Embryonic facial prominence (tissue), 1 donor: ENCODE data around the gene NEXN.
"Not testable (repeated sequence)": the region's sequence is repeated elsewhere in the genome, so short reads cannot be mapped to it uniquely, and the experiment has no call there.

Source experiments
- DNase-seq: peaks from one replicate; pipeline ENCODE4 v3.0.0-alpha.2; 2016; ENCODE audit errors: extremely low spot score

NEXN gene

DNA sequence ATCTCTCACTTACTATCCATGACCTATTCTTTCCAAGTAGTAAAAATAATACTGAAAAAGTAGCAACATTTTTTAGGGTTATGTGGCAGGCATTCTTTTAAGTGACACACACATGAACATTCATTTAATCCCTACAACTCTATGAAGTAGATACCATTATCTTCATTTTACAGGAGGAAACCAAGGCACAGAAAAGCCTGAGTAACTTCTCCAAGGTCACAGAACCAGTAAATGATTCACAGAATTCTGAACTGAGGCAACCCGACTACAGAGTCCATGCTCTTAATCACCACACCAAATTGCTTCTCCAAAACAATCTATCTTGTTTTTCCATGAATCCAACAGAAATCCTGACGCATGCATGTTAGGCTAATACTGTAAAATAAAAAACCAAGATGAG, 73.0 kb downstream of the NEXN start:
- DNase-seq = no peak

DNA sequence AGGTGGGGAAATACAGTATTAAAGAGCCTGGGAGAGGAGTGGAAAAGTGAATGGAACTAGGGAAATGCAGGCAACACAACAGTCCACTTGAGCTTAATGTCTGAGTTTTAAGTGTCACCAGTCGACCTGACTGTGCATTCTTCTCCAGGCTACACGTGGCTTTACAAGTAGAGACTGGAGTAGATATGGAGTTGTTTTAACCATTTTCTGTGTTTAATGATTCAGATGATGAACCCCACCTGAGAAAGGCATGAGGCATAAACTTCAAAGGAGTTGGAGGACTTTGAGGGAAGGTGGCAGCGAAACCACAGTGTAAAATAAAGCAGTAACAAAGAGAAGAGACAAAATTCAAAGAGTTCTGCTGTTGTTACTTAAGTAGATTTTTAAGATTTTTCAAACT, 77.9 kb downstream of the NEXN start:
- no peak for DNase-seq

GRCh38 chr1:77970192-77970591, 81.8 kb downstream of the NEXN start:
- DNase-seq = no peak

GRCh38 chr1:77972080-77972479, 83.7 kb downstream of the NEXN start:
- no peak for DNase-seq

GRCh38 chr1:77975386-77975785, 87.0 kb downstream of the NEXN start:
- no peak for DNase-seq

DNA sequence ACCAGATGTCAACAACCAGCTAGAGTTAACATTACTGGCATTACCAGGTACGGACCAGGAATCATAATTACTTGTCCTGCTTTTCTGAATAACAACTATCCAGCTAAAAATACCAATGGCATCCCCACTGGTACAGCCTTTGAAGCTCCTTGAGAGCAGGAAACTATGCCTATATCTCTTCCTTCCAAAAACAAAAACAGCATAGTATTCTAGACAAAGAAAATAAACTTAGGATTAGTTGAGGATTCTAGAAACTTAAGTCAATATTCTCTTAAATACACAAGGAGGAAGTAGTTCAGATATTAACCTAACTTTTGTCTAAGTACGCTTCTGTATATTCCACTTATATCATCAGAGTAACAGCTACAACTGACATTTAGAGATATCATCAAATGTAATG, 87.5 kb downstream of the NEXN start:
- no peak for DNase-seq

- no peak for DNase-seq
Measured at GRCh38 chr1:77976433-77977076, 88.1 kb downstream of the NEXN start.

DNA sequence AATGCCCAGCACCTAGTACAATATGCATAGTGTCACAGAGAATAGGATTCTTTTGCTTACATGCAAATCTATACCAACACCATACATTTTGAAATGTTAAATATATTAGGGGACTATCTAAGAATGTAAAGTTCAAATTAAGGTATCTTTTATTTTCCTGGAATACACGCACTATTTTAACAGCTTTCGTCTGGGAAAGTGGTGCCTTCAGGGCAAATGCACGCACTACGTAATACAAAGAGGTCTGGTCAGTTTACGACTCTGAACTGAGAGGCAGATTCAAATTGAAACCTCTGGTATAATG, 89.5 kb downstream of the NEXN start:
- DNase-seq = no peak

DNA sequence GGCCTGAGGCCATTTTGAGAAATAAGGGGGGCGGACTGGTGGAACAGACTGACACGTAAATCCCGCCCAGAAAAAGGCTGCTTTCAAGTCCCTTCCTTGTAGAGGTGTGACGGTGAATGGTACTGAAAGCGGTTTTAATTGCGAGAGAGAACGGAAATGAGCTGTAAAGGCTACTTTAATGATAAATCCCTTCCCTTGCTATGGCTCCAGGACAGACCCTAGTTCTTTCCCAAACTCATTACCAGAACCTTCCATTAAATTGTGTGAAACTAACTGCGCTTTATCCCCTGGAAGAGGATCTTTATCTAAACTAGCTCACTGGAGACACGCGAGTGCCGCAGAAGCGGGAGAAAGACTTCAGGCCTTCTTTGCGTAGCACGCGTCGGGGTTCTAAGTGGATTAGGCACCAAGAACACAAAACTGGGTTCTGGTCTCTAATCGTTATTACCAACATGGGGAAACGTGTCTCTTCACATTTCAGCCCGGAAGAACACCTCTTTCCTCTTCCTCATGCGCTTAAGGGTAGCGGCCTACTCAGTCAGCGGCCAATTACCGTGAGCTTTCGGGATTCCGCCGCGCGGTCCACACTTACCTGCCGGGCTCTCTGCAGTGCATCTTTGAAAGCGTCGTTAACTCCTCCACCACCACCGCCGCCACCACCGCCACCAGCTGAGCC, 90.0 kb downstream of the NEXN start:
- peak; percentile 92 for DNase-seq

DNA sequence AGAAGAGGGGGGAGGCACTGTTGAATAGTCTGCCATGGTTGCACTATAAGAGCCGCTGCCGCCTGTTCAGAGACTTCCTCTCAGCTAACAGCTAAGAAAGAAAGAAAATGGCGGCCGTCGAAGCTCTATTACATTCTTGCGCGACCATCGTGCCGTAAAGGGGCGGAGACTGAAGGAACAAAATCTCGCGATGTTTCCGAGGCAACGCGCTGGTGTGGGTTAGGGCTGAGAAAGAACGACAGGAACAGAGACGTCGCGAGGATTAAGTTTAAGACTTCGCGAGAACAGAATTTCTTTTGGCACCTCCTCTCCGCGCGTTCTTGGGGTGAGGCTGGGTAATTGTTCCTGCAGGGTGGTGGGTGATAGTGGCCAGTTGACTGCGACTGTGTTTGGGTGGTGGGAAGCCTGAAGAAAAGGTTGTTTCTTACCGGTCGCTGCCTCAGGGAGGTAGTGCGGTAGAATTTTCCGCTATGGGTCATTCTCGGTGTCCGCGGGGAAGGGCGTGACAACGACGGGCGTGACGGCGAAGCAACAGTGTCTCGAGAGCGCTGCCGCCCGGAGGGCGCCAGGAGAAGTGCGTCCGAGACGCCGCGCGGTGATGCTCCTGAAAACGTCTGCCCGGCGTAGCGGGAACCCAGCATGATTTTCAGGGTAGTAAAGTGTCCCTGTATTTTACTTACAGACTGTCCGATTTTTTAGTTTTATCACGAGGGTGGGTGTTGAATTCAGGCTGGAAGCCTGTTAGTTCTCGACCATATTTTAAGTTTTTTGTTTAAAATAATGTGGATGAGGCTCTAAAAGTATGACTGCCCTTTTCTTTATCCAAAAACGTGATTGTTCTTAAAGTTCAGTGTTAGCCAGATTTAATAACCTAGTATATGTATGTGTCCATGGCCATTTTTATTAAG, 90.8 kb downstream of the NEXN start, which contains the start of gene FUBP1:
Gene FUBP1 (minus strand): TSS at position 104 of the 908 bp plus-strand sequence. CDS start 68 bp downstream, at position 36.
- peak; percentile 99 for DNase-seq

GRCh38 chr1:77983352-77983996, 95.0 kb downstream of the NEXN start:
- DNase-seq = not testable (repeated sequence)

DNA sequence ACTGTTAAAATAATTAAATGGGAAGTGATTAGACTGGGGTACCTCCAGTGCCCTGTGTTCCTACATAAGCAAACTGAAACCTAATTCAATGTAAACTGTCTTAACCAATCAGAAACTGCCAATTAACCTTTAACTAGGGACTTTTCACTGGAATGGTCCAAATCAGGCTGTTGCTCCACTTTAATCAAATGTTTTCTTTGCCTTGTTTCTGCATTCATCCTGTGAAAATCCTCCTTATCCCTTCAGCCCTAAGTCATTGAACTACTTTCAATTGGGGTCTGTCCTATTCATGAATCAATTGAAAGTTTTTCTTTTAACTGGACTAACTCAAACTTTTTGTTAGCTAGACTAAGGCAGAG, 95.6 kb downstream of the NEXN start:
- DNase-seq = no peak

- no peak for DNase-seq
Measured at GRCh38 chr1:77984629-77985028, 96.2 kb downstream of the NEXN start.

DNA sequence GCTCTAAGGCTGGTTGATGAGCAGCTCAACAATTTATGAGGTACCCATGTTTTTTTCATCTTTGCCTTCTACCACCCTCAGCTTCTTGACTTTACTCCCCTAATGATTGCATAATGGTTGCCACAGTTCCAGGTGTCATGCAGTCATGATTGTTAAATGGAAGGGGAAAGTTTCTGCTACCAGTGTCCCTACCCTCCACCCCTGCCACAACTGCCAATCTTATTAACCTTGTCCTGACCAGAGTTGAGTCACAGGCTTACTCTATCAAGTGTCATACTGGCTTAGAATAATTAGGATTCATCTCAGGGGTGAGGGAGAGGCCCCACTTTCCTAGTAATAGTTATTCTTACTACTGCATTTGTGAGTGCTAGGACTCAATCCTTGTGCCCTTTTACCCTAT, 98.4 kb downstream of the NEXN start:
- no peak for DNase-seq

DNA sequence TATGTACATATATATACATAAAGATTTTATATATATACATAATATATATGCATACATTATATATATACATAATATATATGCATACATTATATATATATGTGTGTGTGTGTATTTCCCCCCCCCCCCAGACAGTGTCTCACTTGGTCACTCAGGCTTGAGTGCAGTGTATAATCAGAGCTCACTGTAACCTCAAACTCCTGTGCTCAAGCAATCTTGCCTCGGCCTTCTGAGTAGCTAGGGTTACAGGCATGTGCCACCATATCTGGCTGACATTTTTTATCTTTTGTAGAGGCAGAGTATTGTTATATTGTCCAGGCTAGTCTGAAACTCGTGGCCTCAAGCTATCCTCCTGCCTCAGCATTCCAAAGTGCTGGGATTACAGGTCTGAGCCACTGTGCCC, 99.5 kb downstream of the NEXN start:
- DNase-seq = no peak

GRCh38 chr1:77989744-77990143, 101.3 kb downstream of the NEXN start:
- DNase-seq = no peak

- no peak for DNase-seq
Measured at GRCh38 chr1:77990629-77991204, 102.3 kb downstream of the NEXN start.

DNA sequence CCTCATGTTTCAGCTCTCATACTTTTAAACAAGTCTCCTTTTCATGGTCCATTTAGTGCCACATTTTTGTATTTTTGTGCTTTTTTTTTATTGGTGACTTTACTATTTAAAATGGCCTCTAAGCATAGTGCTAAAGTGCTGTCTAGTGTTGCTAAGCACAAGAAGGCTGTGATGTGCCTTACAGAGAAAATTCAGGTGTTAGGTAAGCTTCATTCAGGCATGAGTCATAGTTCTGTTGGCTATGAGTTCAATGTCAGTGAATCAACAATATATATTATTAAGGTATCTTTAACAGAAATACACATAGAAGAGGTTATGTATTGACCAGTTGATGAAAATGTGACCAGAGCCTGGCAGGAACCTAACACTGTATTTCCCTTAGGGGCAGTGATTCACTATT, 103.2 kb downstream of the NEXN start:
- DNase-seq = no peak
